Activated B cell treated with CpG ODN at 0.5 μM for 24 hours (primary cell): Measurements from ENCODE around the gene VPS37B. TPM values are rescaled to one million over a fixed set of nuclear protein-coding genes. Genes with fewer than 3 reads are reported as not detected.

ENCODE experiments used
- ATAC-seq: fragments of 200-7000 bp; cut with Tn5 transposase; one replicate; pipeline ENCODE4 v1.10.0; 2021; ENCODE audit warnings: low read depth, mild to moderate bottlenecking, moderate library complexity
- CTCF ChIA-PET: fragments of 350-600 bp; sonication (Branson Sonifier 250); formaldehyde crosslinking; loops from one replicate; lab custom pipeline; 2021; ENCODE audit warnings: antibody characterized with exemption; lab: Charles Lee
- POLR2A ChIA-PET: fragments of 350-600 bp; sonication (Branson Sonifier 250); formaldehyde crosslinking; loops from one replicate; lab custom pipeline; 2021; ENCODE audit warnings: antibody characterized with exemption; lab: Charles Lee
- DNase-seq: peaks from one replicate; pipeline ENCODE4 v3.0.0; 2022
- H3K27ac Mint-ChIP-seq: one replicate; pipeline ENCODE4 v1.8.0; 2020; ENCODE audit warnings: mixed read lengths
- H3K27me3 Mint-ChIP-seq: one replicate; pipeline ENCODE4 v1.8.0; 2021; ENCODE audit warnings: mixed read lengths
- H3K36me3 Mint-ChIP-seq: one replicate; pipeline ENCODE4 v1.8.0; 2021; ENCODE audit warnings: low read depth, mixed read lengths
- H3K4me1 Mint-ChIP-seq: one replicate; pipeline ENCODE4 v1.8.0; 2021; ENCODE audit warnings: mixed read lengths
- H3K4me3 Mint-ChIP-seq: one replicate; pipeline ENCODE4 v1.8.0; 2020; ENCODE audit warnings: mild to moderate bottlenecking, mixed read lengths
- H3K9me3 Mint-ChIP-seq: one replicate; pipeline ENCODE4 v1.8.0; 2020; ENCODE audit warnings: mixed read lengths
- intact Hi-C: fragments of 100-400 bp; cut with micrococcal nuclease; formaldehyde crosslinking; loops from one replicate; pipeline ENCODE4 v1.15.1; 2024
- total RNA-seq: library from RNA; stranded (reverse); gene quantifications from 2 replicates; pipeline ENCODE4 v1.2.3, GENCODE V29; 2022
- TF ChIP-seq, protein P1 (sequence below): fragments of 200-600 bp; IDR thresholded peaks from one replicate; pipeline ENCODE4 v1.8.0; 2022; ENCODE audit warnings: antibody characterized with exemption, mild to moderate bottlenecking

VPS37B gene
- total RNA-seq, 1 donor from 2014 or later, result 54.1 TPM

- Mint-ChIP-seq H3K4me1 (peaks cover 62% of the 10 kb centered on the region), H3K27ac (peak overlapping the region; percentile 27), H3K27me3 (no peaks in the 10 kb centered on the region), H3K9me3 (no peaks in the 10 kb centered on the region), H3K4me3 (no peak overlapping the region), H3K36me3 (peaks cover 42% of the 10 kb centered on the region)
- no peak for ATAC-seq
- POLR2A ChIA-PET, result interaction anchor here (0.6 kb wide), 1 partner anchor 17 kb away, joined by 4 read pairs; no protein-coding TSS in a partner anchor
- intact Hi-C loops, result no loop called here
- CTCF ChIA-PET, result interaction anchor here (1.0 kb wide), 1 partner anchor 50 kb away, joined by 4 read pairs; no protein-coding TSS in a partner anchor
- TF ChIP-seq, protein P1, sequence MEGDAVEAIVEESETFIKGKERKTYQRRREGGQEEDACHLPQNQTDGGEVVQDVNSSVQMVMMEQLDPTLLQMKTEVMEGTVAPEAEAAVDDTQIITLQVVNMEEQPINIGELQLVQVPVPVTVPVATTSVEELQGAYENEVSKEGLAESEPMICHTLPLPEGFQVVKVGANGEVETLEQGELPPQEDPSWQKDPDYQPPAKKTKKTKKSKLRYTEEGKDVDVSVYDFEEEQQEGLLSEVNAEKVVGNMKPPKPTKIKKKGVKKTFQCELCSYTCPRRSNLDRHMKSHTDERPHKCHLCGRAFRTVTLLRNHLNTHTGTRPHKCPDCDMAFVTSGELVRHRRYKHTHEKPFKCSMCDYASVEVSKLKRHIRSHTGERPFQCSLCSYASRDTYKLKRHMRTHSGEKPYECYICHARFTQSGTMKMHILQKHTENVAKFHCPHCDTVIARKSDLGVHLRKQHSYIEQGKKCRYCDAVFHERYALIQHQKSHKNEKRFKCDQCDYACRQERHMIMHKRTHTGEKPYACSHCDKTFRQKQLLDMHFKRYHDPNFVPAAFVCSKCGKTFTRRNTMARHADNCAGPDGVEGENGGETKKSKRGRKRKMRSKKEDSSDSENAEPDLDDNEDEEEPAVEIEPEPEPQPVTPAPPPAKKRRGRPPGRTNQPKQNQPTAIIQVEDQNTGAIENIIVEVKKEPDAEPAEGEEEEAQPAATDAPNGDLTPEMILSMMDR, result no peak
- DNase-seq, result no peak
These were observed 52.5 kb downstream of the VPS37B start for GRCh38 chr12:122843455-122843854.

- H3K4me1 Mint-ChIP-seq, result peaks cover 69% of the 10 kb centered on the region
- H3K27me3 Mint-ChIP-seq, result no peaks in the 10 kb centered on the region
- peaks cover 42% of the 10 kb centered on the region for H3K36me3 Mint-ChIP-seq
- no peak for ATAC-seq
- CTCF ChIA-PET, result interaction anchor here (1.0 to 1.6 kb wide), 2 partner anchors 49 kb away, joined by 4 to 5 read pairs; no protein-coding TSS in a partner anchor
- no peak overlapping the region for H3K27ac Mint-ChIP-seq
- DNase-seq, result no peak
- intact Hi-C loops, result no loop called here
- H3K4me3 Mint-ChIP-seq, result no peak overlapping the region
- POLR2A ChIA-PET, result interaction anchor here (0.6 to 1.3 kb wide), 2 partner anchors 17 to 49 kb away, joined by 4 read pairs; no protein-coding TSS in a partner anchor
- TF ChIP-seq, protein P1, result no peak
- no peaks in the 10 kb centered on the region for H3K9me3 Mint-ChIP-seq
These were observed 53.2 kb downstream of the VPS37B start for GRCh38 chr12:122842505-122843405.

DNA sequence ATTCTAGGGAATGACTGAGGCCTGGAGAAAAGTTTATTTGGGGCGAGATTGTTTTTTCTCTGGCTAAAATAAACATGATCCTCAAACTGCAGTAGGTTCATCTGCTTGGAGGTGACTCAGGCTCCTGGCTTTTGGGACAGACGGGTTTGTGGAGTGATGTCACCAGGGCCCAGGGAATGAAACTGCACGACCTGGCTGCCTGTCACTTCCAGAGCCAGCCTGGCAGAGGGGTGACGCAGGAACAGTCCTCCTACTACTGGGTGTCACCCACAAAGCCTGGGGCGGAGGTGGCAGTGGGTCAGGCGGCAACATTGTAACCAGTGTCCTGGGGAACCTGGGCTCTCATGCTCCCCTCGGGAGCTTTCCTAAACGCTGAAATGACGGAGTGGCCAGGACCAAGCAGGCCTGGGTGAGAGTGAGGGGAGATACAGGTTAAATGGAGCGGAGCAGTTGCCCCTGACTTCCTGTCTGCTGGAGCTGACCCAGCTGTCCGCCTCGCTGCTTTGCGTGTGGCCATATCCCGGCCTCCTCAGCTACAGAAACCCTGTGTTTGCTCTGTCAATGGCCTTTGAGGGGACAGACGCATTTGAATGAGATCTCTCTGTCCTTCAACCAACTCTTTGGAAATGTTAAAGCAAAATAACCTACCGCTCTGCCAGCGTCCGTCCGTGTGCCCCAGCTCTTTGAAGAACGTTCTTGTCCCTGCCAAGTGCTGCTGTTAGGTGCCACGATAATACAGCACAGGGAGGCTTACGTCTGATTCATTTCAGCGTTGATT, 54.2 kb downstream of the VPS37B start:
- H3K27ac Mint-ChIP-seq, result peak overlapping the region; percentile 51

GRCh38 chr12:122840580-122841513, 55.1 kb downstream of the VPS37B start:
- Mint-ChIP-seq H3K27me3 (no peaks in the 10 kb centered on the region), H3K4me1 (peaks cover 81% of the 10 kb centered on the region), H3K4me3 (no peak overlapping the region), H3K27ac (peak overlapping the region; percentile 51), H3K36me3 (peaks cover 55% of the 10 kb centered on the region), H3K9me3 (no peaks in the 10 kb centered on the region)
- ChIA-PET POLR2A (interaction anchor here (0.6 to 1.0 kb wide), 2 partner anchors 15 to 21 kb away, joined by 3 read pairs; no protein-coding TSS in a partner anchor), CTCF (interaction anchor here (0.7 to 2.0 kb wide), 2 partner anchors 24 to 47 kb away, joined by 3 to 13 read pairs; no protein-coding TSS in a partner anchor)
- ATAC-seq, result no peak
- intact Hi-C loops, result no loop called here
- DNase-seq, result no peak
- TF ChIP-seq, protein P1, result no peak

More for the DNA sequence above, 54.2 kb downstream of the VPS37B start:
- Mint-ChIP-seq H3K9me3 (no peaks in the 10 kb centered on the region), H3K4me3 (no peak overlapping the region), H3K4me1 (peaks cover 79% of the 10 kb centered on the region), H3K27me3 (no peaks in the 10 kb centered on the region), H3K36me3 (peaks cover 47% of the 10 kb centered on the region)
- TF ChIP-seq, protein P1, result no peak
- ATAC-seq (no peak), DNase-seq (no peak)
- ChIA-PET POLR2A (interaction anchor here (1.3 kb wide), 1 partner anchor 48 kb away, joined by 4 read pairs; no protein-coding TSS in a partner anchor), CTCF (interaction anchor here (1.6 kb wide), 1 partner anchor 48 kb away, joined by 5 read pairs; no protein-coding TSS in a partner anchor)
- intact Hi-C loops, result no loop called here
